MCF 10A (cell line): Measurements from ENCODE around the gene RALGPS1. TPM values are rescaled to one million over a fixed set of nuclear protein-coding genes. Genes with fewer than 3 reads are reported as not detected.

Source experiments
- BruUV-seq: library from RNA; stranded (reverse); fragments of 400-500 nt; replicated peaks from 2 replicates; lab custom pipeline; 2021; lab: Mats Ljungman, UMichigan
- CTCF ChIA-PET: fragments of 300-600 bp; sonication (Branson Sonifier 250); formaldehyde crosslinking; extraction: SDS; loops from one replicate; lab custom pipeline; 2021; ENCODE audit warnings: antibody characterized with exemption, inconsistent platforms; lab: Yijun Ruan, JAX
- POLR2A ChIA-PET: fragments of 300-600, 350-650 bp; sonication (Branson Sonifier 250); formaldehyde crosslinking; extraction: SDS; loops from one replicate; lab custom pipeline; 2020; ENCODE audit warnings: antibody characterized with exemption, inconsistent platforms; lab: Yijun Ruan, JAX
- DNase-seq: peaks from one replicate; pipeline ENCODE4 v3.0.0-alpha.2; 2018; ENCODE audit not compliant: unreplicated experiment
- H3K27ac Mint-ChIP-seq: one replicate; pipeline ENCODE4 v1.8.0; 2022; ENCODE audit warnings: mild to moderate bottlenecking, low read depth, mixed read lengths; ENCODE audit not compliant: unreplicated experiment
- H3K27me3 Mint-ChIP-seq: one replicate; pipeline ENCODE4 v1.8.0; 2022; ENCODE audit warnings: mixed read lengths; ENCODE audit not compliant: insufficient read depth, unreplicated experiment
- H3K36me3 Mint-ChIP-seq: one replicate; pipeline ENCODE4 v1.8.0; 2022; ENCODE audit warnings: mild to moderate bottlenecking, moderate library complexity, mixed read lengths; ENCODE audit not compliant: insufficient read depth, unreplicated experiment
- H3K4me1 Mint-ChIP-seq: one replicate; pipeline ENCODE4 v1.8.0; 2022; ENCODE audit warnings: mixed read lengths; ENCODE audit not compliant: insufficient read depth, unreplicated experiment
- H3K4me3 Mint-ChIP-seq: one replicate; pipeline ENCODE4 v1.8.0; 2022; ENCODE audit warnings: mild to moderate bottlenecking, moderate library complexity, mixed read lengths; ENCODE audit not compliant: unreplicated experiment
- H3K9me3 Mint-ChIP-seq: one replicate; pipeline ENCODE4 v1.8.0; 2022; ENCODE audit warnings: mixed read lengths; ENCODE audit not compliant: unreplicated experiment
- intact Hi-C: fragments of 100-400 bp; cut with micrococcal nuclease; formaldehyde crosslinking; loops from 2 replicates; pipeline ENCODE4 v1.14.1; 2022
- total RNA-seq: library from RNA; stranded (reverse); gene quantifications from 2 replicates; pipeline ENCODE4 v1.2.3, GENCODE V29; 2022
- TF ChIP-seq, protein P1 (sequence below): fragments of 200-600 bp; IDR thresholded peaks from one replicate; pipeline ENCODE4 v1.8.0; 2022; ENCODE audit warnings: antibody characterized with exemption, mild to moderate bottlenecking; ENCODE audit not compliant: unreplicated experiment

RALGPS1 gene
- total RNA-seq, 1 experiment from 2014 or later: 2.4 TPM

DNA sequence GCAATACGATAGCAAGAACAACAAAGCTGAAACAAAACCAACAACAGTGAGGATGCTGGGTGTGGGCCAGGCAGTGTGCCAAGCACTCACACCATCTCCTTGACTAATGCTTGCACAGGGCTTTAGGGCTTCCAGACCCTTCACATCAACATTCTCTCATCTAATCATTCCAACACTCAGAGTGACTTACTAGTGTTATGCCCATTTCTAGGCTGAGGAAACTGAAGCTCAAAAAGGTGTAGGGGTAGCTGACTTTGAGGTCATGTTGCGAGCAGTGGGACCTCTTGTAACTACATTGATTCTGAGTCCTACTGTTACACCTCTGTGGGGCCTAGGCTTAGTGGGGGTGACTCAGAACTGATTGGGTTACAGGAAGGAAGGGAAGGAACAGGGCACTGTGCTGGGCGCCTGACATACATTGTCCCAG lies 198.2 kb downstream of the RALGPS1 start:
- no peak overlapping the region for H3K4me3 Mint-ChIP-seq
- peak; percentile 51 for DNase-seq
- H3K27ac Mint-ChIP-seq: no peak overlapping the region
- TF ChIP-seq, protein P1, sequence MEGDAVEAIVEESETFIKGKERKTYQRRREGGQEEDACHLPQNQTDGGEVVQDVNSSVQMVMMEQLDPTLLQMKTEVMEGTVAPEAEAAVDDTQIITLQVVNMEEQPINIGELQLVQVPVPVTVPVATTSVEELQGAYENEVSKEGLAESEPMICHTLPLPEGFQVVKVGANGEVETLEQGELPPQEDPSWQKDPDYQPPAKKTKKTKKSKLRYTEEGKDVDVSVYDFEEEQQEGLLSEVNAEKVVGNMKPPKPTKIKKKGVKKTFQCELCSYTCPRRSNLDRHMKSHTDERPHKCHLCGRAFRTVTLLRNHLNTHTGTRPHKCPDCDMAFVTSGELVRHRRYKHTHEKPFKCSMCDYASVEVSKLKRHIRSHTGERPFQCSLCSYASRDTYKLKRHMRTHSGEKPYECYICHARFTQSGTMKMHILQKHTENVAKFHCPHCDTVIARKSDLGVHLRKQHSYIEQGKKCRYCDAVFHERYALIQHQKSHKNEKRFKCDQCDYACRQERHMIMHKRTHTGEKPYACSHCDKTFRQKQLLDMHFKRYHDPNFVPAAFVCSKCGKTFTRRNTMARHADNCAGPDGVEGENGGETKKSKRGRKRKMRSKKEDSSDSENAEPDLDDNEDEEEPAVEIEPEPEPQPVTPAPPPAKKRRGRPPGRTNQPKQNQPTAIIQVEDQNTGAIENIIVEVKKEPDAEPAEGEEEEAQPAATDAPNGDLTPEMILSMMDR: no peak
- CTCF ChIA-PET: no interaction called here
- peaks cover 9% of the 10 kb centered on the region for H3K4me1 Mint-ChIP-seq
- no peaks in the 10 kb centered on the region for H3K9me3 Mint-ChIP-seq
- intact Hi-C loops: no loop called here
- no peaks in the 10 kb centered on the region for H3K36me3 Mint-ChIP-seq
- POLR2A ChIA-PET: no interaction called here
- BruUV-seq: no TSS peak
- H3K27me3 Mint-ChIP-seq: peaks cover 26% of the 10 kb centered on the region

DNA sequence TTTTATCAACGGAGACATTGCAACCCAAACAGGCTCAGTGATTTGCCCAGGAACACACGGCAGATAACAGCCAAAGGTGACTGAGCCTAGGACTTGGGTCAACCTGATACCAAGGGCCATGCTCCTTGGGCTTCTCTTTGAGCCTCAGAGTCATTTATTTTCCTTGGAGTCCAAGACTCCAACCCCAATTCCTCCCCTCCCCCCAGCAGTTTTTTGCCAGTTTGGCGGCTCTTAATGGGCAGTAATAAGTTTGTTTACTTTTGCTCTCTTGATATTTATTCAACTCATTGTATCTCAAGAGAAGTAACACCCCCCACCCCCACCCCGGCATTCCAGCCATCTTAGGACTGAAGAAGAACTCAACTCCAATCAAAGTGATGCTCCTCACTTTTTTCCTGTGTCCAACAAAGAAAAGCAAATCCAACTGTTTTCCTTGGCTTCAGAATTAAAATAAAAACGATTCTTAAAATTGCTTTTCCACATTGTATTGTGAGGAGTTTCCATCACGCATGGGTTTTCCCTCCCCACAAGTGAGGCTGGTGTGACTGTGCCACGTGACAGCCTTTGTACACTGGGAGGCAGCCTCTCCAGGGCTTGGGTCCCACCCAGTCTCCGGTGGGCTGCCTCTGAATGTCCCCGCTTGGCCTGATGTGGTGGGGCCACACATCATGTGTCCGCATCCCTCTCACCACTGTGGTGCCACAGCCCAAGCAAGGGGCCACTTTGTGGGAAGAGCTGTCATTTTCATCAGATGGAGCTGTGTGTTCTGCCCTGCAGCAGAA lies 198.8 kb downstream of the RALGPS1 start:
- Mint-ChIP-seq H3K4me3 (no peak overlapping the region), H3K27me3 (peaks cover 26% of the 10 kb centered on the region), H3K36me3 (no peaks in the 10 kb centered on the region), H3K4me1 (peaks cover 9% of the 10 kb centered on the region), H3K27ac (no peak overlapping the region), H3K9me3 (no peaks in the 10 kb centered on the region)
- ChIA-PET CTCF (no interaction called here), POLR2A (no interaction called here)
- TF ChIP-seq, protein P1: no peak
- intact Hi-C loops: no loop called here
- no peak for DNase-seq
- BruUV-seq: no TSS peak

DNA sequence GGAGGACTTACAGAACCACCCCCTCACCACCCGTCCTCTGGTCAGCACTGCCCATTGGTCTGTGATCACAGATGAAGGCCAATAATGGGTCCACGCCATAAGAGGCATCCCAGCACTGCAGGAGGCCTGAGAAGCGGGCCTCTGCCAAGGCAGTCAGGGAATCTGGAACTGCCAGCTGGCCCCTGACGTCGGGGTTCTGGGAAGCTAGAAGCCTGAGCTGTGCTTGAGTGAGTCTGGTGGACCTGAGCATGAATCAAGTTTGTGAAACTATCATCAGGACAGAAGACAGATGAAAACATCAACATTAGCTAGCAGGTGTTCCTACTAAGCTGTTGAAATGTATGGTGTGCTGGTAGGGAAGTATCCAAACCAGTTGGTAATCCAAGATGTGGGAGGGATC lies 200.0 kb downstream of the RALGPS1 start:
- DNase-seq: no peak
- POLR2A ChIA-PET: no interaction called here
- TF ChIP-seq, protein P1: no peak
- Mint-ChIP-seq H3K27me3 (peaks cover 15% of the 10 kb centered on the region), H3K9me3 (no peaks in the 10 kb centered on the region), H3K4me1 (peaks cover 9% of the 10 kb centered on the region), H3K27ac (no peak overlapping the region), H3K4me3 (no peak overlapping the region), H3K36me3 (no peaks in the 10 kb centered on the region)
- BruUV-seq: no TSS peak
- CTCF ChIA-PET: no interaction called here
- intact Hi-C loops: no loop called here

DNA sequence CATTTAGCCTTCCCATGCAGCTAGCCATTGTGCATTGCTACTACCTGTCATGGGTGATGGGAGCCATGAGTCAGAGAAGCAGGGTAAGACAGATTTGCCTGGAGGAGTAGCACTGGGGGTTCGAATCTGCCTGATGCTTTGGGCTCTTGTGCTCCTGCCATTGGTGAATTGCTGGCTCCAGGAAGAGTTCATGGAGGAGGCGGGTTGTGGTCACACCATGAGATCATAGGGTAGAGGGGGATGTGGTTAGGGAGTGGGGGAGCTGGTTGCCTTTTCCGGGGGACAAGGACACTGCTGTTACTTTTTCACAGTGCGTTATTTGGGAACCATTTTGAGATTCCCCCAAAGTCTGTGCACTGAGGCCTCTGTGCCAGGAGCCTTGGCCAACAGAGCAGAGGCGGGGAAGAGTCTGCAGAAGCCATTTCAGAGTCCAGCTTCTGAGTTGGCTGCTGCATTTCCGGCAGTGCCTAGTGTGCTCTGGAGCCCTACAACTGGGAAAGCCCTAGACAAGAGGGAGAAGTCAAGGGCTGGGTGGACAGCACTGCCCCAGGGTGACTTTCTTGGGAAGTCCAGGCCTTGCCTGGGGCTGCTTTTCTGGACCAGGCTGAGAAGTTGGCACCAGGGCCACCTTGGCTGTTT lies 201.6 kb downstream of the RALGPS1 start:
- Mint-ChIP-seq H3K27me3 (no peaks in the 10 kb centered on the region), H3K36me3 (no peaks in the 10 kb centered on the region), H3K9me3 (no peaks in the 10 kb centered on the region), H3K4me1 (peaks cover 9% of the 10 kb centered on the region), H3K27ac (no peak overlapping the region), H3K4me3 (no peak overlapping the region)
- TF ChIP-seq, protein P1: no peak
- BruUV-seq: no TSS peak
- intact Hi-C loops: no loop called here
- ChIA-PET POLR2A (interaction anchor here (0.7 to 1.1 kb wide), 2 partner anchors 13 to 72 kb away, joined by 3 read pairs; no protein-coding TSS in a partner anchor), CTCF (interaction anchor here (0.7 kb wide), 1 partner anchor 96 kb away, joined by 3 read pairs; no protein-coding TSS in a partner anchor)
- no peak for DNase-seq
